ENCODE measurements around the gene ATAD1. TPM values are rescaled to one million over a fixed set of nuclear protein-coding genes. Genes with fewer than 3 reads are reported as not detected.

ATAD1 gene, protein sequence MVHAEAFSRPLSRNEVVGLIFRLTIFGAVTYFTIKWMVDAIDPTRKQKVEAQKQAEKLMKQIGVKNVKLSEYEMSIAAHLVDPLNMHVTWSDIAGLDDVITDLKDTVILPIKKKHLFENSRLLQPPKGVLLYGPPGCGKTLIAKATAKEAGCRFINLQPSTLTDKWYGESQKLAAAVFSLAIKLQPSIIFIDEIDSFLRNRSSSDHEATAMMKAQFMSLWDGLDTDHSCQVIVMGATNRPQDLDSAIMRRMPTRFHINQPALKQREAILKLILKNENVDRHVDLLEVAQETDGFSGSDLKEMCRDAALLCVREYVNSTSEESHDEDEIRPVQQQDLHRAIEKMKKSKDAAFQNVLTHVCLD
- 32.2 to 54.0 TPM (median 39.8 TPM) in 5 replicates for total RNA-seq (2022; extraction: Qiagen RNA extraction)

DNA sequence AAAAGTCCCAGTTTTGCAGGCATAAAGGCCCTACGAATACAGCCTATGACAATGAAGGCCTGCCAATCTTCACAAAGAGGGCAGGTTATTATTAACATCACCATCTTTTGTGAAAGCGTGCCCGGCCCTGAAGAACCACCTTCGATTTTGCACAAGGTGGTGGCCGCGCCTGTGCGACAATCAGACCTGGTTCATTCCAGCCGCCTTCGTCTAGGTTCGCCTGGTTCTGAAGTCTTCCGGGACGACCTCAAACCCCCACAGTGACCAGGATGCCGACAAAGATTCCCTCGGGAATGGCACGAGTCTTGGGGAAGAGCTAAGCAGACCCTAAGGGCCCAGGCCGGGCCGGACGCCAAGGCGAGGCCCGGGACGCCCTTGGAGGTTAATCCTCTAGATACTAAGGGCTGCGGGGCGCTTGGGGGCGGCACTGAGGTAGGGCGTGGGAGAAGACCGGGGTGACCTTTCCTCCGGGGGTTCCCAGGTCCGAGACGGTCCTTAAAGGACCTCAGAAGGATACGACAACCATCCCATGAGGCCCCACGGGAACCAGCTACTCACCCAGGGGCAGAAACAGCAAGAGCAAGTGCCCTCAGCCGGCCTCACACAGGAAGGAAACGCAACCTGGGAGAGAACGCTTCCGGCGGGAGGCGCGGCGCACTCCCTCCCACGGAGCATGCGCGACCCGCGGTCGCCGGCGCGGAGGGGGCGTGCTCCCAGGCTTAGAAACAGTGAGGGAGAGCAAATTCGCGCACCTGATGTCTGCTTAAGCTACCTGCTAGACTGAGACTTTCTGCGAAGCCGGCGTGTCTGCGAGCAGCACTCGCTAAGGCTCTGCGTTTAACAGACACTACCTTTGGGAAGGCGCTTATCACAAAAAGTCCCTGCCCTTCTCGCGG lies at the start of gene ATAD1:
Gene ATAD1, minus strand, starts transcription at position 618 of the 896 bp plus-strand sequence. CDS start 3,627 bp downstream, outside the sequence.

DNA sequence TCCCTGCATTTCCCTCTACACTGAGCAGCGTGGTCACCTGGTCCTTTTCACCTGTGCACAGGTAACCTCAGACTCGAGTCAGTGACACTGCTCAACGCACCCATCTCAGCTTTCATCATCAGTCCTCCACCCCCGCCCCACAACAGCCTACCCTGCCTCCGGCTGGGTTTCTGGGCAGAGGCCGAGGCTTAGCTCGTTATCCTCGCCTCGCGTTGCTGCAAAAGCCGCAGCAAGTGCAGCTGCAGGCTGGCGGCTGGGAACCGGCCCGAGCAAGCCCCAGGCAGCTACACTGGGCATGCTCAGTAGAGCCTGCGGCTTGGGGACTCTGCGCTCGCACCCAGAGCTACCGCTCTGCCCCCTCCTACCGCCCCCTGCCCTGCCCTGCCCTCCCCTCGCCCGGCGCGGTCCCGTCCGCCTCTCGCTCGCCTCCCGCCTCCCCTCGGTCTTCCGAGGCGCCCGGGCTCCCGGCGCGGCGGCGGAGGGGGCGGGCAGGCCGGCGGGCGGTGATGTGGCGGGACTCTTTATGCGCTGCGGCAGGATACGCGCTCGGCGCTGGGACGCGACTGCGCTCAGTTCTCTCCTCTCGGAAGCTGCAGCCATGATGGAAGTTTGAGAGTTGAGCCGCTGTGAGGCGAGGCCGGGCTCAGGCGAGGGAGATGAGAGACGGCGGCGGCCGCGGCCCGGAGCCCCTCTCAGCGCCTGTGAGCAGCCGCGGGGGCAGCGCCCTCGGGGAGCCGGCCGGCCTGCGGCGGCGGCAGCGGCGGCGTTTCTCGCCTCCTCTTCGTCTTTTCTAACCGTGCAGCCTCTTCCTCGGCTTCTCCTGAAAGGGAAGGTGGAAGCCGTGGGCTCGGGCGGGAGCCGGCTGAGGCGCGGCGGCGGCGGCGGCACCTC lies 45.3 kb upstream of the ATAD1 start, which contains the start of the genes KLLN and PTEN:
Gene KLLN, minus strand, starts transcription at position 481 of the 891 bp plus-strand sequence. CDS start 1,046 bp downstream, outside the sequence.
Gene PTEN, plus strand, starts transcription at position 573 of the 891 bp plus-strand sequence. CDS start 845 bp downstream, outside the sequence.

Other genes with a start within 250 kb of the ATAD1 start
- 18.8 to 20.5 TPM (median 19.7 TPM) in 5 replicates for gene PAPSS2, start 158.3 kb downstream of the ATAD1 start, total RNA-seq (2022; extraction: Qiagen RNA extraction)
- 0.45 to 0.56 TPM (median 0.50 TPM) in 5 replicates for gene KLLN, start 45.3 kb upstream of the ATAD1 start, total RNA-seq (2022; extraction: Qiagen RNA extraction)
- gene PTEN, start 45.4 kb upstream of the ATAD1 start, total RNA-seq (2022; extraction: Qiagen RNA extraction): 32.0 to 52.8 TPM (median 38.7 TPM) in 5 replicates